Measurements from ENCODE around the gene MARCHF10.

DNA sequence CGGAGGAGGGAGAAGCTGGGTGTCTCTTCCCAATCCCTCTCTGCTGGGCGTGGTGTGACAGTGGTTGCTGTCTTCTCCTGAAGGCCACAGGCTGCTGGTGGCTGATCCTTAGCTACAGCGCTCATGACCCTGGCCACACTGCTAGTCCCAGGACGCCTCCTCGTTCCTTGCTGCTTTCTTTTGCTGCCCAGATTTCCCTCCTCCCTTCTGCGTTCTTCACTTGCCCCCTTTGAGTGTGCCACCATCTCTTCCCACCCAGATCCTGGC, 90.6 kb downstream of the MARCHF10 start:
- TF ChIP-seq, protein P1, sequence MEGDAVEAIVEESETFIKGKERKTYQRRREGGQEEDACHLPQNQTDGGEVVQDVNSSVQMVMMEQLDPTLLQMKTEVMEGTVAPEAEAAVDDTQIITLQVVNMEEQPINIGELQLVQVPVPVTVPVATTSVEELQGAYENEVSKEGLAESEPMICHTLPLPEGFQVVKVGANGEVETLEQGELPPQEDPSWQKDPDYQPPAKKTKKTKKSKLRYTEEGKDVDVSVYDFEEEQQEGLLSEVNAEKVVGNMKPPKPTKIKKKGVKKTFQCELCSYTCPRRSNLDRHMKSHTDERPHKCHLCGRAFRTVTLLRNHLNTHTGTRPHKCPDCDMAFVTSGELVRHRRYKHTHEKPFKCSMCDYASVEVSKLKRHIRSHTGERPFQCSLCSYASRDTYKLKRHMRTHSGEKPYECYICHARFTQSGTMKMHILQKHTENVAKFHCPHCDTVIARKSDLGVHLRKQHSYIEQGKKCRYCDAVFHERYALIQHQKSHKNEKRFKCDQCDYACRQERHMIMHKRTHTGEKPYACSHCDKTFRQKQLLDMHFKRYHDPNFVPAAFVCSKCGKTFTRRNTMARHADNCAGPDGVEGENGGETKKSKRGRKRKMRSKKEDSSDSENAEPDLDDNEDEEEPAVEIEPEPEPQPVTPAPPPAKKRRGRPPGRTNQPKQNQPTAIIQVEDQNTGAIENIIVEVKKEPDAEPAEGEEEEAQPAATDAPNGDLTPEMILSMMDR (IDR thresholded peaks at IDR 0.05) = no peak
- no peak for TF ChIP-seq POLR2A (IDR thresholded peaks at IDR 0.05)

Measured in transverse colon (tissue), 3 donors.